ENCODE measurements around the gene DIAPH1.

DNA sequence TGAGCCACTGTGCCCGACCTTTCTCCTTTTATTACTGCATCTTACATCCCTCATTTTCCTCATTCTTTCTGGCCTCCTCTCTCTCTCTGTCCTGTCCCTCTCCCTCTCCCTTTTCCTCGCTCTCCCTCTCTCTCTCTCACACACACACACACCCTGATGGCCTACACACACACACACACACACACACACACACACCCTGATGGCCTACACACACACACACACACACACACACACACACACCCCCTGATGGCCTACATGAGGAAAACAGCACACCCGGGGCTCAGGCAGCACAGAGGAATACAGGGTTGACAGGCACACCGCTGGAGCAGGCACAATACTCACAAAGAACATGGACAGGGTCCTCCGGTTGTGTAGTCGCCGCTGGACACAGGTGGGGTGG is 36.2 kb upstream of the DIAPH1 start:
- TF ChIP-seq, protein P1, sequence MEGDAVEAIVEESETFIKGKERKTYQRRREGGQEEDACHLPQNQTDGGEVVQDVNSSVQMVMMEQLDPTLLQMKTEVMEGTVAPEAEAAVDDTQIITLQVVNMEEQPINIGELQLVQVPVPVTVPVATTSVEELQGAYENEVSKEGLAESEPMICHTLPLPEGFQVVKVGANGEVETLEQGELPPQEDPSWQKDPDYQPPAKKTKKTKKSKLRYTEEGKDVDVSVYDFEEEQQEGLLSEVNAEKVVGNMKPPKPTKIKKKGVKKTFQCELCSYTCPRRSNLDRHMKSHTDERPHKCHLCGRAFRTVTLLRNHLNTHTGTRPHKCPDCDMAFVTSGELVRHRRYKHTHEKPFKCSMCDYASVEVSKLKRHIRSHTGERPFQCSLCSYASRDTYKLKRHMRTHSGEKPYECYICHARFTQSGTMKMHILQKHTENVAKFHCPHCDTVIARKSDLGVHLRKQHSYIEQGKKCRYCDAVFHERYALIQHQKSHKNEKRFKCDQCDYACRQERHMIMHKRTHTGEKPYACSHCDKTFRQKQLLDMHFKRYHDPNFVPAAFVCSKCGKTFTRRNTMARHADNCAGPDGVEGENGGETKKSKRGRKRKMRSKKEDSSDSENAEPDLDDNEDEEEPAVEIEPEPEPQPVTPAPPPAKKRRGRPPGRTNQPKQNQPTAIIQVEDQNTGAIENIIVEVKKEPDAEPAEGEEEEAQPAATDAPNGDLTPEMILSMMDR (IDR thresholded peaks at IDR 0.05; ENCODE audit: low read depth, low read length, missing input control): no peak
- TF ChIP-seq, protein P2, sequence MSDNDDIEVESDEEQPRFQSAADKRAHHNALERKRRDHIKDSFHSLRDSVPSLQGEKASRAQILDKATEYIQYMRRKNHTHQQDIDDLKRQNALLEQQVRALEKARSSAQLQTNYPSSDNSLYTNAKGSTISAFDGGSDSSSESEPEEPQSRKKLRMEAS (IDR thresholded peaks at IDR 0.05): no peak

All from liver (tissue), 2 donors.